Body of pancreas (tissue), 4 donors: ENCODE data around the gene PHLDA2. TPM values are rescaled to one million over a fixed set of nuclear protein-coding genes. Genes with fewer than 3 reads are reported as not detected.

Experiments
- ATAC-seq: fragments of 150-250 bp; one replicate; pipeline ENCODE4 v1.9.1; 2016
- DNase-seq, 4 donors: peaks; one replicate each; pipeline ENCODE4 v3.0.0-alpha.2; 2019
- H3K27ac ChIP-seq, 4 donors: fragments of 200-600 bp; sonication (generic); 1 replicate in 3 of 4; 2 replicates in 1 of 4; pipeline versions ENCODE4 v1.5.1 to v1.6.1; 2016 to 2019; ENCODE audit warnings: mild to moderate bottlenecking in 1 of 4, mixed read lengths in 1 of 4, moderate library complexity in 1 of 4
- H3K27me3 ChIP-seq, 2 donors: fragments of 200-600 bp; sonication (generic); one replicate each; pipeline ENCODE4 v1.6.0; 2016; ENCODE audit warnings: mild to moderate bottlenecking in 1 of 2
- H3K36me3 ChIP-seq, 2 donors: fragments of 200-600 bp; sonication (generic); replicated peaks in 1 of 2; 2 replicates each; pipeline ENCODE4 v1.5.1; 2016; ENCODE audit warnings: low read depth in 2 of 2; ENCODE audit not compliant: insufficient read depth in 1 of 2
- H3K4me1 ChIP-seq: fragments of 200-600 bp; sonication (generic); one replicate; pipeline ENCODE4 v1.6.0; 2016
- H3K4me3 ChIP-seq, 2 donors: fragments of 200-600 bp; sonication (generic); 1 replicate in 1 of 2; 2 replicates in 1 of 2; pipeline ENCODE4 v1.5.1; 2016 to 2019
- H3K9me3 ChIP-seq, 3 donors: fragments of 200-600 bp; sonication (generic); 1 replicate in 2 of 3; 2 replicates in 1 of 3; pipeline ENCODE4 v1.5.1; 2016
- CTCF ChIP-seq, 7 experiments: fragments of 450-650 bp in 4 of 7; fragments of 200-600 bp in 3 of 7; sonication (generic) in 3 of 7; IDR thresholded peaks; one replicate each; pipeline ENCODE4 v1.5.1; 2016 to 2019; ENCODE audit warnings: antibody characterized with exemption in 7 of 7
- POLR2A ChIP-seq, 3 donors: fragments of 450-650 bp; IDR thresholded peaks; one replicate each; pipeline ENCODE4 v1.6.1; 2016; ENCODE audit warnings: antibody characterized with exemption in 3 of 3, mild to moderate bottlenecking in 2 of 3
- WGBS, 2 donors: methylation state at CpG; one replicate each; pipeline ENCODE4 v1.1.5; 2017; 5-methylcytosine and 5-hydroxymethylcytosine counted together
- intact Hi-C: fragments of 100-400 bp; cut with DNase I; formaldehyde crosslinking; loops from one replicate; pipeline ENCODE4 v1.15.1; 2023
- small RNA-seq: library from RNA; depleted of rRNA; stranded (forward); fragments of <200 nt; gene quantifications from one replicate; pipeline ENCODE3, GENCODE V24; 2016
- total RNA-seq, 2 donors: library from RNA; depleted of rRNA; stranded (reverse); fragments of >200 nt; gene quantifications; one replicate each; pipeline ENCODE4 v1.1.0, GENCODE V29; 2016

PHLDA2 gene
- total RNA-seq, 2 donors from 2014 or later = 4.2 TPM; not detected in 1

GRCh38 chr11:2880646-2881045 lies 48.6 kb downstream of the PHLDA2 start:
- DNase-seq (no peak), ATAC-seq (no peak)
- intact Hi-C loops = no loop called here
- Histone ChIP-seq H3K4me1 (peaks cover 11% of the 10 kb centered on the region), H3K36me3 (no peaks in the 10 kb centered on the region), H3K9me3 (no peaks in the 10 kb centered on the region), H3K27me3 (no peaks in the 10 kb centered on the region), H3K4me3 (no peak overlapping the region), H3K27ac (no peak overlapping the region)
- WGBS, 2 donors = 83 to 86% methylated on average over 7 of the region's 7 CpGs
- no peak for TF ChIP-seq CTCF (IDR thresholded peaks at IDR 0.05)

GRCh38 chr11:2878782-2879181 lies 50.4 kb downstream of the PHLDA2 start:
- no peak overlapping the region for H3K4me3 ChIP-seq
- H3K27ac ChIP-seq = no peak overlapping the region
- intact Hi-C loops = loop anchor here (5.0 kb wide), 1 partner anchor 341 kb away; no protein-coding TSS in a partner anchor
- ATAC-seq (no peak), DNase-seq (no peak)
- no peaks in the 10 kb centered on the region for H3K36me3 ChIP-seq
- 86 to 94% methylated on average over 8 of the region's 8 CpGs for WGBS, 2 donors
- H3K4me1 ChIP-seq = no peaks in the 10 kb centered on the region
- H3K27me3 ChIP-seq = no peaks in the 10 kb centered on the region
- no peaks in the 10 kb centered on the region for H3K9me3 ChIP-seq
- TF ChIP-seq CTCF (IDR thresholded peaks at IDR 0.05) (no peak), POLR2A (IDR thresholded peaks at IDR 0.05) (no peak)

Small RNAs within 50 kb of the gene (small RNA-seq; reads per million reads assigned to genes)
- 7.2 reads per million, percentile 90 among the genes with 10 or more reads in this experiment for gene SNORA54

Other genes with a start within 250 kb of the PHLDA2 start
- 1 to 10 TPM; 3.6 to 9.2 TPM for gene KCNQ1OT1, start 229.4 kb downstream of the PHLDA2 start, total RNA-seq
- gene CDKN1C, start 43.6 kb downstream of the PHLDA2 start, total RNA-seq = 100 to 1,000 TPM in 1 of 2 donors, 10 to 100 TPM in 1; 35.3 to 231 TPM
- 10 to 100 TPM; 45.9 to 57.7 TPM for gene NAP1L4, start 62.9 kb upstream of the PHLDA2 start, total RNA-seq
- 10 to 100 TPM; 15.8 to 20.8 TPM for gene CARS1, start 128.0 kb upstream of the PHLDA2 start, total RNA-seq
- 10 to 100 TPM; 22.3 to 62.0 TPM for gene OSBPL5, start 235.9 kb upstream of the PHLDA2 start, total RNA-seq